Dermis microvascular lymphatic vessel endothelial cell (primary cell): ENCODE data around the gene SLC27A5. TPM values are rescaled to one million over a fixed set of nuclear protein-coding genes. Genes with fewer than 3 reads are reported as not detected.
"Not testable (repeated sequence)": the region's sequence is repeated elsewhere in the genome, so short reads cannot be mapped to it uniquely, and the experiment has no call there.

Experiments
- DNase-seq, 2 donors: peaks; one replicate each; pipeline versions ENCODE4 v3.0.0 to v3.0.0-alpha.2; 2010; ENCODE audit warnings: low read depth in 2 of 2
- total RNA-seq: library from RNA; depleted of rRNA; stranded (reverse); fragments of >200 nt; gene quantifications from 2 replicates; pipeline ENCODE4 v1.2.1, GENCODE V29; 2014

The SLC27A5 gene
- total RNA-seq, 1 donor from 2014 or later, result 10.9 TPM

DNA sequence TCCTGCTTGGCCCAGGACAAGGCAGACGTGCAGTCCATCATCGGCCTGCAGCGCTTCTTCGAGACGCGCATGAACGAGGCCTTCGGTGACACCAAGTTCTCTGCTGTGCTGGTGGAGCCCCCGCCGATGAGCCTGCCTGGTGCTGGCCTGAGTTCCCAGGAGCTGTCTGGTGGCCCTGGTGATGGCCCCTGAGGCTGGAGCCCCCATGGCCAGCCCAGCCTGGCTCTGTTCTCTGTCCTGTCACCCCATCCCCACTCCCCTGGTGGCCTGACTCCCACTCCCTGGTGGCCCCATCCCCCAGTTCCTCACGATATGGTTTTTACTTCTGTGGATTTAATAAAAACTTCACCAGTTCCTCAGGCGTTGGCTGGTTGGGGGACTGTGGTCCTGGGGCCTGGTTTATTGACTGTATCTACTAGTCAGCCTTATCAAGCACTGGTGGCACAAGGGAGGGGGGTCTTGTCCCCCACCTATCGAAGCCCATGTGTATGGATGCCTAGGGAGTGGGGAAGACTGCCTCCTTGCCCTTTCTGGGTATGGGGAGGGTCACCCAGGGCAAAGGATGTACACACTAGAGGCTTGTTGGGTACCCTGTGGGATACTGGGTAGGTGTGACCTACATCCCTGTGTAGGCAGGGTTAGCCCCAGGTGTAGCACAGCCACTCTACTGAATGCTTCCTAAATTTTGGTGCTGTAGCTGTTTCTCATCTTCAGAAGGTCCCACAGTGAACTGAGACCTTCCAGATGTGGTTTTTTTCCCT is 38.8 kb upstream of the SLC27A5 start:
- no peak for DNase-seq

DNA sequence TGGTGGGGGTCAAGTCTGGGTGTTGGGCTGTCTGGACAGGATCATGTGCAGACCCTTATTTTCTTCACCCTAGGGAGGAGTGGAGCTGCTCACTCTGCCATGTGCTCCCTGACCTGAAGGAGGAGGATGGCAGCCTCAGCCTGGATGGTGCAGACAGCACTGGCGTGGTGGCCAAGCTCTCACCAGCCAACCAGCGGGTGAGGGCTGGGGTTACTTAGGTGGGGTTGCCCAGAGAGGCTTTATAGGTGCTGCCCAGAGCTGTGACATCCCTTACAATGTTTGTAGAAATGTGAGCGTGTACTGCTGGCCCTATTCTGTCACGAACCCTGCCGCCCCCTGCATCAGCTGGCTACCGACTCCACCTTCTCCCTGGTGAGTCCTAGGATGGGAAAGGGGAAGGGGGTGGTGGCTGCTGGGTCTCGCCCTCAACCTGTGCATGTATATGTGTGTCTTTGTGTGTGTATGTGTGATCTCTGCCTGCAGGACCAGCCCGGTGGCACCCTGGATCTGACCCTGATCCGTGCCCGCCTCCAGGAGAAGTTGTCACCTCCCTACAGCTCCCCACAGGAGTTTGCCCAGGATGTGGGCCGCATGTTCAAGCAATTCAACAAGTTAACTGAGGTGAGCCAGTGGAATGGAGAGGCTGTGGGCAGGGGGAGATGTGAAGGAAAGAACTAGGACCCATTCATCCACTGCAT is 38.0 kb upstream of the SLC27A5 start:
- DNase-seq, result no peak

DNA sequence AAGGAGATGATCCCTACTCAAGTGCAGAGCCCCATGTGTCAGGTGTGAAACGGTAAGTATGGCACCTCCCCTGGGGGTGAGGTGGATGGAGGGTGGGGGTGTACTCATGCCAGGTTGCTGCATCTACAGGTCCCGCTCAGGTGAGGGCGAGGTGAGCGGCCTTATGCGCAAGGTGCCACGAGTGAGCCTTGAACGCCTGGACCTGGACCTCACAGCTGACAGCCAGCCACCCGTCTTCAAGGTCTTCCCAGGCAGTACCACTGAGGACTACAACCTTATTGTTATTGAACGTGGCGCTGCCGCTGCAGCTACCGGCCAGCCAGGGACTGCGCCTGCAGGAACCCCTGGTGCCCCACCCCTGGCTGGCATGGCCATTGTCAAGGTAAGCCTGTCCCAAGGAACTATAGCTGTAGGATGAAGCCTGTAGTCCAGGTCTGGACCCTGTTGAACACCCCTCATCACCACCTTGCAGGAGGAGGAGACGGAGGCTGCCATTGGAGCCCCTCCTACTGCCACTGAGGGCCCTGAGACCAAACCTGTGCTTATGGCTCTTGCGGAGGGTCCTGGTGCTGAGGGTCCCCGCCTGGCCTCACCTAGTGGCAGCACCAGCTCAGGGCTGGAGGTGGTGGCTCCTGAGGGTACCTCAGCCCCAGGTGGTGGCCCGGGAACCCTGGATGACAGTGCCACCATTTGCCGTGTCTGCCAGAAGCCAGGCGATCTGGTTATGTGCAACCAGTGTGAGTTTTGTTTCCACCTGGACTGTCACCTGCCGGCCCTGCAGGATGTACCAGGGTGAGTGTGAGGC is 37.3 kb upstream of the SLC27A5 start:
- DNase-seq, result no peak

DNA sequence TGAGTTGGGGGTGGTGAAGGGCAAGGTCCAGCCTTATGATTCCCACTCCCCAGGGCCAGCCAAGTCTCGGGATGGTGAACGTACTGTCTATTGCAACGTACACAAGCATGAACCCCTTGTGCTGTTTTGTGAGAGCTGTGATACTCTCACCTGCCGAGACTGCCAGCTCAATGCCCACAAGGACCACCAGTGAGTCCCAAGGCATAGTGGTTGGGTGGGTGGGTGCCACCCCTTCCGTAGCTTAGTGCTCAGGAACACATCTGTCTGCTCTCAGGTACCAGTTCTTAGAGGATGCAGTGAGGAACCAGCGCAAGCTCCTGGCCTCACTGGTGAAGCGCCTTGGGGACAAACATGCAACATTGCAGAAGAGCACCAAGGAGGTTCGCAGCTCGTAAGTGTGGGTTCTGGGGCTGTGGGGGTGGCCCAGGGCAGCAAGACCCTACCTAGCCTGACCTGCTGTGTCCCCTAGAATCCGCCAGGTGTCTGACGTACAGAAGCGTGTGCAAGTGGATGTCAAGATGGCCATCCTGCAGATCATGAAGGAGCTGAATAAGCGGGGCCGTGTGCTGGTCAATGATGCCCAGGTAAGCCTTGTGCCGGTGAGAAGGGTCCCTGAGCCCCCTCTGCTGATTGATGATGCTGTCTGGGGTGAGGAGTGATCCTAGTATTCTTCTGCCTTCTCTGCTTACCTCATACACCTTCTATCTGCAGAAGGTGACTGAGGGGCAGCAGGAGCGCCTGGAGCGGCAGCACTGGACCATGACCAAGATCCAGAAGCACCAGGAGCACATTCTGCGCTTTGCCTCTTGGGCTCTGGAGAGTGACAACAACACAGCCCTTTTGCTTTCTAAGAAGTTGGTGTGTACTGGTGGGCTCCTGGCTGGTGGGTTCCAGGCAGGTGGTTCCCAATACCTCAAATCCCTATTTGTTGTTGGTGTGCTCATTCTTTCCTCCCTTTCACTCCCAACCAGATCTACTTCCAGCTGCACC is 35.8 kb upstream of the SLC27A5 start:
- DNase-seq, result no peak

DNA sequence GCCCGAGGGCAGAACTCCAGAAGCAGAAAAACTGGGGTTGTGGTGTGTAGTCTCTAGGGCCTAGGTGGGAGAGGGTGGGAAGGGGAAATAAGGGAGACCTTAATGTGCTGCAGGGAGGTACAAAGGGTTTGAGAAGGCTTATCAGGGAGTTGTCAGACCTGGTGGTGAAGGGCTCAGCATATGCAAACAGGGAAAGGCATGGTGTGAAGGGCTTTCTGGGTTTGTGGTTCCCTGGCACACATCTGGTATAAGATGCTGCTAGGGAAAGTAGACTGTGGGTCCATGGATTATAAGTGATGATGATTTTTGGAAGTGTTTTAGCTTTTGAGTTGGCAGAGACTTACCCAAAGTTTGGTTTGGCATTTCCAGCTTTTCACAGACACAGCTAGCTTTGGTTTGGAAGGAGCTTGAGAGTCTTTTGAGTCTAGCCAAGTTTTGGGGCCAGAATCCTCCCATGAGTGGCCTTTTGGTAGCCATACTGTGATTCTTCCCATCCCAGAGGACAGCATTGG is 34.3 kb upstream of the SLC27A5 start:
- no peak for DNase-seq

DNA sequence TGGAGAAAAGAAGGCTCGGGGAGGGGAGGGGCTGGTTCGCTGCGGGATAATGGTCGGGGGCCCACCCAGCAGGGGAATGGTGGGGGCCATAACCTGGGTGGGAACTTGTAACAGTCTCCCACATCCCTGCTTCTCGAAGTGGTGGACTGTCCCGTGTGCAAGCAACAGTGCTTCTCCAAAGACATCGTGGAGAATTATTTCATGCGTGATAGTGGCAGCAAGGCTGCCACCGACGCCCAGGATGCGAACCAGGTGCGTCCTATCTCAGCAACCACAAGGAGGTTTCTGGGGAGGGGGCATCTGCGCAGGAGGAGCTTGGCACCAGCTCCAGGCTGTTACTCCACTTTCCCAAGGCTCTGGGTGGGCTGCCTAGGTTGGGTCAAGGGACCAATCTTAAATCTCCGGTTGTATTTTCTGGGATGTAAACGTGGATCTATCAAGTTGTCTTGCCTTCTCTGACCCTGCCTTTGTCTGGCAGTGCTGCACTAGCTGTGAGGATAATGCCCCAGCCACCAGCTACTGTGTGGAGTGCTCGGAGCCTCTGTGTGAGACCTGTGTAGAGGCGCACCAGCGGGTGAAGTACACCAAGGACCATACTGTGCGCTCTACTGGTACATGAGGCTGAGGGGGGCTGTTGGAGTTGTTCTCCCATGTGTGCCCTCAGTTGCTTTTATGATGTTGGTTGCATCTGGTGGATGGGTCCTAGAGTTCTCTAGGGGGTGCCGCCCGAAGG is 33.7 kb upstream of the SLC27A5 start:
- no peak for DNase-seq

DNA sequence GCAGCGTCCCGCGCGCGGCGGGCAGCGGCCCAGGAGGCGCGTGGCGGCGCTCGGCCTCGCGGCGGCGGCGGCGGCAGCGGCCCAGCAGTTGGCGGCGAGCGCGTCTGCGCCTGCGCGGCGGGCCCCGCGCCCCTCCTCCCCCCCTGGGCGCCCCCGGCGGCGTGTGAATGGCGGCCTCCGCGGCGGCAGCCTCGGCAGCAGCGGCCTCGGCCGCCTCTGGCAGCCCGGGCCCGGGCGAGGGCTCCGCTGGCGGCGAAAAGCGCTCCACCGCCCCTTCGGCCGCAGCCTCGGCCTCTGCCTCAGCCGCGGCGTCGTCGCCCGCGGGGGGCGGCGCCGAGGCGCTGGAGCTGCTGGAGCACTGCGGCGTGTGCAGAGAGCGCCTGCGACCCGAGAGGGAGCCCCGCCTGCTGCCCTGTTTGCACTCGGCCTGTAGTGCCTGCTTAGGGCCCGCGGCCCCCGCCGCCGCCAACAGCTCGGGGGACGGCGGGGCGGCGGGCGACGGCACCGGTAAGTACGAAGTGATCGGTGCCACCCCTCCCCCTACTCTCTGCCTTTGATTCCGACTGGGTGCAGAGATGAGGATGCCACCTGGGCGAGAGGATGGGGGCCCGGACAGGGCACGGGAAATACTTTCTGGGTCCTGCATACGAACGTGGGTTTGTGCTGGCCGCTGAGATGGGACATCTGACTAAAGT is 32.9 kb upstream of the SLC27A5 start:
- peak in 1 of 2 donors; percentile 63 for DNase-seq

DNA sequence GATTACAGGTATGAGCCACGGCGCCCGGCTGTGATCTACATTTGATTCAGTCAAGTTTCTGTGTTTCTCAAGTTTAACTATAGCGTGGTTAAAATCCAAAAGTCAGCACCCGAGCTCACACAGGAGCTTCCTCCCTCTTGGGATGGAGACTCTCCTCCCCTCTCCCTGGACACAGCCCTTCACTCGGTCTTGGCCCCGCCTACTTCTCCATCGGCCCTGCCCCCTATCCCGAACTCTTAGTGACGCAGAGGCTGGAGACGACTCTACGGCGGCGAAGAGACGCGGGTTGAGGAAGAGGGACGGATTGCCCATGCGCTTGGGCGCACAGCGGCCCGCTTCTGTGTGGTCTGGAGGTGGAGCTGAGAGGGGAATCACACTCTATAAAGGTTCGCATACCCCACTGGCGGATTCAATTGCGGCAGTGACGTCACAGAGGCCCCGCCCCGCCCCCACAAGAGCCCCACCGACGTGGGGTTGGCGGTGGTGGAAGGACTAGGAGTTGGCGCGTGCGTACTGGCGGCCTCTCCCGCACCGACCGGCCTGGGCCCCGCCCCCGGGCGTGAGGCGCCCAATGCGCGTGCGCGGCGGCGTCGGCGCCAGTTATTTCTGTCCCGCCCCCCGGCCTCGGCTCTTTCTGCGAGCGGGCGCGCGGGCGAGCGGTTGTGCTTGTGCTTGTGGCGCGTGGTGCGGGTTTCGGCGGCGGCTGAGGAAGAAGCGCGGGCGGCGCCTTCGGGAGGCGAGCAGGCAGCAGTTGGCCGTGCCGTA is 32.2 kb upstream of the SLC27A5 start, which contains the start of gene TRIM28:
Gene TRIM28, plus strand, starts transcription at position 239 of the 765 bp plus-strand sequence. CDS start 694 bp downstream, outside the sequence.
- peak; percentile 94 to 99 for DNase-seq

DNA sequence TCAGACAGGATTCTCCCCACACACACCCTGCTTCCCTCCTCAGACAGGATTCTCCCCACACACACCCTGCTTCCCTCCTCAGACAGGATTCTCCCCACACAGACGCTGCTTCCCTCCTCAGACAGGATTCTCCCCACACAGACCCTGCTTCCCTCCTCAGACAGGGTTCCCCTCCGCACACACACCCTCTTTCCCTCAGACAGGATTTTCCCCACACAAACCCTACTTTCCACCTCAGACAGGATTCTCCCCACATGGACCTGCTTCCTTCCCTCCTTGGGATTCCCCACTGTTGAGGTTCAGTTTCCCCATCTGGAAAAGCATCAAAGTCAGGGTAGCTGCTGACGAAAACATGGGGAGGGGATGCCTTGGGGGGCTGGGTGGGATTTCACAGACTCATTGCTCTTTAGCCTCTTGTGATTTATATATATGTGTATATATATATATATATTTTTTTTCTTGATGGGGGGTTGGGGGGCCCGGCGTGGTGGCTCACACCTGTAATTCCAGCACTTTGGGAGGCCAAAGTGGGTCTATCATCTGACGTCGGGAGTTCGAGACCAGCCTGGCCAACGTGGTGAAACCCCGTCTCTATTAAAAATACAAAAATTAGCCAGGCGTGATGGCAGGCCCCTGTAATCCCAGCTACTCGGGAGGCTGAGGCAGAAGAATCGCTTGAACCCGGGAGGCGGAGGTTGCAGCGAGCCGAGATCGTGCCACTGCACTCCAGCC is 31.0 kb upstream of the SLC27A5 start:
- DNase-seq, result not testable (repeated sequence)

DNA sequence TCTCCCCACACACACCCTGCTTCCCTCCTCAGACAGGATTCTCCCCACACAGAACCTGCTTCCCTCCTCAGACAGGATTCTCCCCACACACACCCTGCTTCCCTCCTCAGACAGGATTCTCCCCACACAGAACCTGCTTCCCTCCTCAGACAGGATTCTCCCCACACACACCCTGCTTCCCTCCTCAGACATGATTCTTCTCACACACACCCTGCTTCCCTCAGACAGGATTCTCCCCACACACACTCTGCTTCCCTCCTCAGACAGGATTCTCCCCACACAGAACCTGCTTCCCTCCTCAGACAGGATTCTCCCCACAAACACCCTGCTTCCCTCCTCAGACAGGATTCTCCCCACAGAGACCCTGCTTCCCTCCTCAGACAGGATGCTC is 27.4 kb upstream of the SLC27A5 start:
- DNase-seq, result not testable (repeated sequence)

DNA sequence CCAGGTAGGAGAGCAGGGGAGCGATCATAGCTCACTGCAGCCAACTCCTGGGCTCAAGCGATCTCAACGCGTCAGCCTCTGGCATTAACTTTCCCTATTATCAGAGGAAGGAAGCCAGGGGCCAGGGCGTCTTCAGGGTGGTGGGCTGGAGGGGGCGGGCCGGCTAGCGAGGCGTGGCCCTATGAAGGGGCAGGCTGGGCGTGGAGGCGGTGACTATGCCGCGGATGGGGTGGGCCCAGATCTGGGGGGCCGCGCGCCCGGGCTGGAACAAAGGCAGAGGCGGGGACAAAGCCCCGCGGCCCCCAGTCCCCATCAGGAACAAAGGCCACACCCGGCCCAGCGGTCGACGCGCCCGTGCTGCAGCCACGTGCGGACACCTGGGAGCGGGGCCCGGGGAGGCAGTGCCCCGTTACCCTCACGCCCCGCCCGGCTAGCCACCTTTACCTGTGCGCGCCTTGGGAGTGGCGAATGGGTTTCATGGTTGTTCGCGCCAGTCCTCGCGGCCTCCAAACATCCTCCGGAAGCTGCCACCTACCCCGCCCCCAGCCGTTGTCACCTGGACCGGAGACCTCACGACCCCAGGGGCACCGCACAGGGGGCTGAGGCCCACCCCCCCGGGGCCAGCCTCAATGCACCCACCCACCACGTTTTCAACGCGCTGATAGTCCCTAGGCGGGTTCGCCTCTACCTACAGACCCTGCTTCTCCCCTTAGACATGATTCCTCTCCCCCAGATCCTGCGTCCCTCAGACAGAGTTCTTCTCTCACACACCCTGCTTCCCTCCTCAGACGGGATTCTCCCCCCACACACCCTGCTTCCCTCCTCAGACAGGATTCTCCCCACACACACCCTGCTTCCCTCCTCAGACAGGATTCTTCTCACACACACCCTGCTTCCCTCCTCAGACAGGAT is 26.7 kb upstream of the SLC27A5 start:
- DNase-seq, result peak in 1 of 2 donors; percentile 69

DNA sequence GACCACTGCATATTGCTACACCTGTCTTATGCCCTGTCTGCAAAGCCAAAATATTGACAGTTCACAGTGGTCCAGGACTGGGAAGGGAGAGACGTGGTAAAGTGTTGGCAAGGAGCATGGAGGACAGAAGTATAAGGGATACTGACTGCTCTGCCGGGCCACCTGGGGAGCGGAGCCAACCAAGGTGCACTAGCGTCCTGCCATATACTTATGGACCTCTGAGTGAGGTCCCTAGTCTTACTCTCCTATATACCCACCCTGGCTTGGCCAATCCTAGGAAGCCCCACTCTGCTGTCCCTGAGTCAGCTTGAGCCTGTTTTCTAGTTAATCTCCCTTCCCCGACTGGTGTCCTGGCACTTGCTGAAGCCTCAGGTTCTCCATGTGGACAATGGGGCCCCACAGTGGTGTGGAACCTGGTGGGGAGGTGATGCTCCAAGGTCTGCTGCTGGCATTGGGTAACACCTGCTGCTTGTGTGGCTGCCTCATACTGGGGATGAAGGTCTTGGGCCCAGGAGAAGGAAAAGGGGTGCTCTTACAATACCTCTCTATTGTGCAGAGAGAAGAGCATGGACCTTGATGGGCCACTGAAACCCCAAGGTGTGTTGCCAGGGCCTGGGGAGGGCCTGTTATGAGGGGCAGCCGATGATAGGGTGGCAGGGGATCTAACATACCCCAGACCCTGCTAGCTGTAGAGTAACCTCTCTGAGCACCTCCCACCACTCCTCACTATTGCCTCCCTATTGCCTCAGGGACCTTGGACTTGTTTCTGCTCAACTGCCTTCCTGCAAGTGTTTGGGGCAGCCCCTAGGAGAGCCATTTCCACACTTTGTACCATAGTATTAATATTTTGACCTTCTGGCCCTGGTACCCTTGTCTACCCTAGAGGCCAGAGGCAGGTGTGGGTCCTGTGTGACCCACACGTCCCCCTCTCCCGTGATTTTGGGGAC is 25.3 kb upstream of the SLC27A5 start:
- no peak for DNase-seq

DNA sequence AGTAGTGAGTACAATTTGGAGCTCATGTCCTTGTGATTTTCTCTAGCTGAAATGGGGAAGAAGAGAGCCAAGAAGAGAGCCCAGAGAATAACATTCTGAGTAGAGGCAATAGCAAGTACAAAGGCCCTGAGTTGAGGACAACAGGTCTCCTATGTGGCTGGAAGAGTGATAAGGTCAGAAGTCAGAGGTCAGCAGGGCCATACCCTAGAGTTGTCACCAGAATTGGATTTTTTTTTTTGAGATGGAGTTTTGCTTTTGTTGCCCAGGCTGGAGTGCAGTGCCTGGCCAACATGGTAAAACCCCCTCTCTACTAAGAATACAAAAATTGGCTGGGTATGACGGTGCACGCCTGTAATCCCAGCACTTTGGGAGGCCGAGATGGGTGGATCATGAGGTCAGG is 24.1 kb upstream of the SLC27A5 start:
- no peak for DNase-seq

DNA sequence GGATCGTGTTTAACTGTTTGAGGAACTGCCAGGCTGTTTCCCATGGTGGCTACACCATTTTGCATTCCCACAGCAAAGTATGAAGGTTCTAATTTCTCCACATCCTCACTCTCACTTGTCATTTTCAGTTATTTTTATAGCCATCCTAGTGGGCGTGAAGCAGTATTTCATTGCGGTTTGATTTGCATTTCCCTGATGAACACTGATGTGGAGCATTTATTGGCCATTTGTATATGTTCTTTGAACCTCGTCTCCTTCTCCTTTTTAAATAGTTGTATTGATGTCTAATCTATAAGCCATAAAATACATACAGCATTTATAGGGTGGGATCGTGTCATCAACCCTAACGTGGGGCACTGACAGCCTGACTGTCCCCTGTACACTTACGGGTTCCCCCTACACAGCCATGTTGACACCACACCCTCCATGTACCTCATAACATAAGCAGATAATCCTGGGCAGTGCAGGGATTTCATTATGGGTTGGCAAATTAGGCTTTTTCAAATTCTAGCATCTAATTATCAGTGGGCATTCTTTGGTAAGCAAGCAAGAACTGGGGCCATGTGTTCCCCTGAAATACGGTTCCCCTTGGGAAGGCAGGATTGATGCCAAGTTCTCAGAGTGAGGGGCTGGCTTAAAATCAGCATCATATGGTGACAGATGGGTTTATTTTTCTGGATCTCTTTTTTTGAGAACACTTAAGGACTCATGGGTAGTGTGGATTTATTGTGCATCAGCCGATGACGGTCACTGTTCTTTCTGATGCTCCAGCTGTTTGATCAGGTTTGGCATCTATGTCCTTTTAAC is 19.4 kb upstream of the SLC27A5 start:
- DNase-seq, result no peak

DNA sequence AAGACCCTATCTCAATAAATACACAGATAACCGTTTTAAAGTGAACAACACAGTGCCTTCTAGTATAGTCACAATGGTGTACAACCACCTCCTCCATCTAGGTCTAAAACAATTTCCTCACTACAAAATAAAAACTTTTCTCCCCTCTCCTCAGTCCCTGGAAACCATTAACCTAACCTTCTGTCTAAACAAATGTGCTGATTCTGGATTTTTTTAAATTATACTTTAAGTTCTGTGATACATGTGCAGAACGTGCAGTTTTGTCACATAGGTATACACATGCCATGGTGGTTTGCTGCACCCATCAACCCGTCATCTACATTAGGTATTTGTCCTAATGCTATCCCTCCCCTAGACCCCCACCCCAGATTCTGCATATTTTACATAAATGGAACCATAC is 17.6 kb upstream of the SLC27A5 start:
- DNase-seq, result no peak
